Measurements from ENCODE around the gene OR10A4.
"Not testable (repeated sequence)": the region's sequence is repeated elsewhere in the genome, so short reads cannot be mapped to it uniquely, and the experiment has no call there.

Gene OR10A4

GRCh38 chr11:6898911-6899310, 22.5 kb downstream of the OR10A4 start:
- DNase-seq = no peak

DNA sequence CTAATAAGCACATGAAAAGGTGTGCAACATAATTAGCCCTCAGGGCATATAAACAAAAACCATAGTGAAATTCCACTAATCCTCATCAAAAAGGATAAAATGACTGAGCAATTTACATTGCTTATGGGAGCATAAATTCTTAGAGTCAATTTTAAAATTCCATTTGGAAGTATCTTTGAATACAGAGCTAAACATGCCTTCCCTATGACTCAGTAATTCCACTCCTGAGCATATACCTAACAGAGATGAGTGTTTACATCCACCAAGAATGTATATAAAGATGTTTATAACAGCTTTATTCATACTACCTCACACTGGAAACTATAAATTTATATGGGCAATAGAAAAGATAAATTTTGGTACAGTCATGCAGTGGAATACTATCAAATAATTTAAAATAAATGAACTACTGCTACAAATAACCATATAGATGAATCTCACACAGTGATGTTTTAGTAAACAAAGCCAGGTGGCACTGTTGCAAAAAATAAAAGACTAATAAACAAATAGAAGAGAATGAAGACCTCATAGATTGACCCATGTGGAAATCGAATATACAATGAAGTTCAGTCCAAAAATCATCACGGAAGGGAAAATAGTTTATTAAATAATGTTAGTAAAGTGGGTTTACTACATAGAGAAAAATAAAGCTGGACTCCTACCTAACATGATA, 24.0 kb downstream of the OR10A4 start:
- peak; percentile 46 for DNase-seq

DNA sequence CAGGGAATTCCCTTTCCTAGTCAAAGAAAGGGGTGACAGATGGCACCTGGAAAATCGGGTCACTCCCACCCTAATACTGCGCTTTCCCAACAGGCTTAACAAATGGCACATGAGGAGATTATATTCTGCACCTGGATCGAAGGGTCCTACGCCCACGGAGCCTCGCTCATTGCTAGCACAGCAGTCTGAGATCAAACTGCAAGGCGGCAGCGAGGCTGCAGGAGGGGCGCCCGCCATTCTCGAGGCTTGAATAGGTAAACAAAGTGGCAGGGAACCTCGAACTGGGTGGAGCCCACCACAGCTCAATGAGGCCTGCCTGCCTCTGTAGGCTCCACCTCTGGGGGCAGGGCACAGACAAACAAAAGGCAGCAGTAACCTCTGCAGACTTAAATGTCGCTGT, 28.4 kb downstream of the OR10A4 start:
- not testable (repeated sequence) for DNase-seq

DNA sequence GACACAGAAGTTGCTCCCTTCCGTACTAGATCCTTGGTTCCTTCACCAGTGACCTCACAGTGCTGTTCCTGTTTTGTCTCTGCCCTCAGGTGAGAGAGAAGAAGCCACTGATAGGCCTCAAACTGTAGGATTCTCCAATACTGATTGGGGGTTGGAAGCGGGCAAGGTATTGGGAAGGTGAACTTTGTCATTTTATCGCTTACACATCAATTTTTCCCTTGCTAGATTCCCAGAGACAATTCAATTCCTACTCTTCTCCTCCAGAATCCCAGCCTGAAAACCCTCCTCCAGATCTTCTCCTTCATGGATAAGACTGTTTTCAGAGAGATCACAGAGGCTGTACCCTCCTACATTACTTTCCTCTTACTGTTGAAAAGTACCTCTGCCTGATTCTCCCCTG, 35.0 kb downstream of the OR10A4 start:
- no peak for DNase-seq

DNA sequence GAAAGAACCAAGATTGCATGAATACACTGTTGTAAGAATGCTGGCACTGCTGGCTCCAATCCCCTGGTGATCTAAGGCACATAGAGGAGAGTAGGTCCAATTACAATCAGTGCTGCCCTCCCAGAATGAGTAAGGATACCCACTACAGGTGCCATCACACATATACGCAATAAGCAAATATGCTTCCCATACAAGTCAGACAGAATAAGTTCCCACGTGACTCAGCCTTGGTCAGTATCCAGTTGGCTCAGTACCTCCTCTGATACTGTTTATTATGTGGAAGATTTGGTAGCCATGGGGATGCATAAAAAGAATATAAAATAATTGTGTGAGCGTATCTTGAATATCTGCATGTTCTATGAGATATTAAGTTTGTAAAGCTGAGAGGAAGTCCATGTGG, 35.5 kb downstream of the OR10A4 start:
- no peak for DNase-seq

GRCh38 chr11:6919698-6920097, 43.3 kb downstream of the OR10A4 start:
- DNase-seq = no peak

DNA sequence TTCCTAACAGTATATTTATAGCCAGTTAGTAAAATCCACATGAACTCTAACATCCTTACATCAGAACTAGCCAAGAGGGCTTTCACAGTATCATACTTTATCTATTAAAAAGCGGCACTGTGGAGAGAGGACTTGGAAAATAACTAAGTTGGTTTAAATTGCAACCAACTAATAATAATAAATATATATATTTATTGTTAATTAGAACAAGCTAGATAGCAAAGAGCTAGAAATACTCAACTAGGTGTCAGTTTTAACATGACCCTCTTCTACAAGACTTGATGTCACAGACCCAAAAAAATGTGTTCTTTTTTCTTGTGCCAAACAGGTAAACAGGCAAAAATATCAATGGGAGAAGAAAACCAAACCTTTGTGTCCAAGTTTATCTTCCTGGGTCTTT, 44.3 kb downstream of the OR10A4 start, which contains the start of gene OR2D3:
OR2D3 (plus strand) TSS at position 301 of the 400 bp plus-strand sequence; CDS start at position 301, 0 bp downstream.
- DNase-seq = no peak

- no peak for DNase-seq
Measured at GRCh38 chr11:6925007-6925577, 48.7 kb downstream of the OR10A4 start.

DNA sequence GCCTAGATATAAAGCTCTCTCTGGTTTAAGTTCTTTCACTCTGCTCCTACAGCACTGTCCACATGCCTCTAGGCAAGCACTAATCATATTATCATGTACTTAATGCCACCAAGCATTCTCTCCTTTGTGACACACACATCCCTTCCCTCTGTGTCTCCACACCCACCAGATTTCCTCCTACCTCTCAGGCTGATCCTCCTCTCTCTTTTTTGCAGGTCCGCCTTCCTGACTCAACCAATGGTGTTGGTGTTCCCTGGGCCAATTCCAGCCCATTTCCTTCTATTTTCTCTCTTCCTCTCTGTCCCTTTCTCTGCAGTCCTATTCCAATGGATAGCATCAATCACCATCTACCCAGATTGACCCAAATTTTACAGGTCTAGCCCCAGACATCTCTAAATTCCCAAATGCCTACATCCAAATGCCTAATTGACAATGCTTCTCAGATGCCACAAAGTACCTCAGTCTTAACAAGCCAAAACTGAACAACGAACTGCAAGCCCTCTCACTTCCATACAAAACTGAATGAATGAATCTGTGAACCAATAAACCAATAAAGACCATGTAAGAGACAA, 49.3 kb downstream of the OR10A4 start:
- DNase-seq = peak; percentile 90

DNA sequence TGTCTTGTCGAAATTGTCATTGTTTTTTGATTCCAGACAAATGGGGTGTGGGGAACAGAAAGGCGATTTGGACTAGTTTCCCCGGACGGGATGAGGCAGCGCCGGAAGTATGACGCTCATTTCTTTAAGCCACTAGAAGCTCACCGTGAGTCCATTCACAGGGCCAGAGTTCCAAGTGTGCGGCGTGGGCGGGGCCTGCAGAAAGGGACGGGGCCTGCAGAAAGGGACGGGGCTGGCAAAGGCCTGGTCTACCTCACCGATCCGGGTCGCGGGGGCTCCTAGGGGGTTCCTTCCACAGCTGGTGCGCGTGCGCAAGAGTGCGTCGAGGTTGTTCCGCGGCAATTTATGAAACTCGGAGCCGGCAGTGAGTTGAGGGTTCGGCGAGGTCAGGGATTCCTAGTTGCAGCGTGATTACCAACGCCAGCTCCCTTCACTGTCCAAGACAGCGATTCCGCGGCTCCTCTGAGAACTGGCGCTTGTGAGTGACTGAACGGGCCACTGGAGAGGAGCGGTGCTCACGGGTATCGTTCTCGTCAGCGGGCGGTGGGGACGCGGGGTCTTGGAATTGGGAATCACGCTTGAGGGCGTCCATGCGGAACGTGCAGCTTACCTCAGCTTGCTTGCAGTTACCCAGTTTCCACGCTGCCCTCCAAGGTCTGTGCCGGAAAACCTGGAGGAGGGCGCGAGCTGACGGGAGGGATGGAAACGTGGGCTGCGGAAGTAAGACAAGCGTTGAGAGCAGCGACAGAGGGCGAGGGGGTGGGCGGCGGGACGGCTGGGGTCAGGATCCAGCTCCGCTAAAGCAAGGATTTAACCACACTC, 50.0 kb downstream of the OR10A4 start, which contains the start of gene ZNF215:
ZNF215 (plus strand) TSS at position 219 of the 822 bp plus-strand sequence. CDS start 5,847 bp downstream, outside the sequence.
- peak; percentile 97 for DNase-seq

DNA sequence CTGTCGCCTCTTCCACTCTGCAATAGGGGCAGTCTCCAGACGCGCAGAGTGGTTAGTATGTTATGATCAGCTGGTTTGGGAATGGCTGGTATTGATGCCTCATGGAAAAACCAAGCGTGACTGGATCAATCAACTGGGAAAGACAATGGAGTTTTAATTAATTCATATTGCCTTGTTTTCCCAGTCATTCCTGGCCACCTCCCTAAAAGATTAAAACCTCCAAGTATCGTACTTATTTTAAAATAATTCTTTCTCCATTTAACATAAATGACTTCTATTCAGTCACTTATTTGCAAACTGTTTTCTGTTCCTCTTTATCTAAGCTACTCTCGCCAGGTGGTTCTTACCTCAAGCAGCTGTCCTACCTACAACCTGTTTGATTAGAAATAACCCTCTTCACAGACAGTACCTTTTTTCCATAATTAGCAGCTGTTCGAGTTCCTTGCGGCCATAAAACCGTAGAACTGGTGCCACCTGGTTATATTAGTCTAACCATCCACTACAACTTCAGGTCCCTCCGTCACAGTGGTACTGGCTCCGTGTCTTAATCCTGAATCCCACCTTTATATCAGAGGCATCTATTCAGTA, 50.7 kb downstream of the OR10A4 start:
- peak; percentile 76 for DNase-seq
